ENCODE data around the gene OR11H7.
"Not testable (repeated sequence)": the region's sequence is repeated elsewhere in the genome, so short reads cannot be mapped to it uniquely, and the experiment has no call there.

OR11H7 gene

DNA sequence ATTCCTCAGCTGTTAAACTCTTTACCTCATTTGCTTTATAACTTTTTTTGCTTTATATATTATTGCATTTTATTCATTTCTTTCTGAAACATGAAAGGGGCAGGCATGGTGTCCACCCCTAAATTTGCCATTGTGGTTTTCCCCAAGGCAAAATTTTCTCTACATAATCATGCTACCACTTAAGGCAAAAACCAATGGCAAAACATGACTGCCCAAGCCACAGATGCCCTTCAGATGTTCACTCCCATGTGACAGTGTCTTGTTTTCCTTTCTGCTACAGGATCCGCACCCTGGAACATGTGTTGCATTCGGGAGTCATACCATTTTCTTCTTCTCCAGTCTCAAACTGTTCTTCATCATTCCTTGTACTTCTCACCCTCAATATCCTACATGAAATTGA is 48.6 kb downstream of the OR11H7 start:
- no peak for DNase-seq (ENCODE audit: low spot score)
- no peak for FAIRE-seq

DNA sequence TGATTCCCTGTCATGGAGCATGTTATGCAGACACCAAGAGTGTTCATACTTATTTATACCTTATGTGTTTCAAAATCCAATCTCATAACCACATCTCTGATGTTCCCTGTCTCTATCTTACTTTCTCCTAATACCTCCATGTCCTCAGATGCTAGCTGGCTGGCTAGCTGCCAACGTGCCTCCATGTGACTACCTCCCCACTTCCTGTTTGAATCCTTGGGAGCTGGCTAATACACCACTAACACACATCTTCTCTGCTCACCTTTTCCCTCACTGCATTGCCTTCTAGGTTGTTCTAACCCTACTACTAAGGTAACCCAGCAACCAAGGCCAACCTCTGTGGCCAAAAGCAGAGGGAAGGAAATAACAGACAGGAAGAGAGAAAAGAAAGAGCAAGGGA is 49.6 kb downstream of the OR11H7 start:
- no peak for FAIRE-seq
- peak; percentile 38 for DNase-seq (ENCODE audit: low spot score)

DNA sequence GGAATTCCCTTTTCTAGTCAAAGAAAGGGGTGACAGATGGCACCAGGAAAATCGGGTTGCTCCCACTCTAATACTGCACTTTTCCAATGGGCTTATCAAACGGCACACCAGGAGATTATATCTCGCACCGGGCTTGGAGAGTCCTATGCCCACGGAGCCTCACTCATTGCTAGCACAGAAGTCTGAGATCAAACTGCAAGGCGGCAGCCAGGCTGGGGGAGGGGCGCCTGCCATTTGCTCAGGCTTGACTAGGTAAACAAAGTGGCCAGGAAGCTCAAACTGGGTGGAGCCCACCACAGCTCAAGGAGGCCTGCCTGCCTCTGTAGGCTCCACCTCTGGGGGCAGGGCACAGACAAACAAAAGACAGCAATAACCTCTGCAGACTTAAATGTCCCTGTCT is 51.5 kb downstream of the OR11H7 start:
- not testable (repeated sequence) for DNase-seq (ENCODE audit: low spot score); FAIRE-seq

Measured in urothelium cell line (cell line).